Measurements from ENCODE around the gene TSPEAR. TPM values are rescaled to one million over a fixed set of nuclear protein-coding genes. Genes with fewer than 3 reads are reported as not detected.

TSPEAR gene
- total RNA-seq, 1 experiment from 2014 or later = not detected

- H3K27me3 Mint-ChIP-seq (ENCODE audit: unreplicated experiment) = peaks cover 41% of the 10 kb centered on the region
- H3K4me3 Mint-ChIP-seq (ENCODE audit: low read depth, unreplicated experiment) = no peak overlapping the region
- no peaks in the 10 kb centered on the region for H3K9me3 Mint-ChIP-seq (ENCODE audit: low read depth, unreplicated experiment)
- intact Hi-C loops (cut with micrococcal nuclease; ENCODE audit: unreplicated experiment) = no loop called here
- CTCF ChIA-PET = no interaction called here
- TF ChIP-seq CTCF (IDR thresholded peaks at IDR 0.05; ENCODE audit: unreplicated experiment) = no peak
- no peak for DNase-seq
- no TSS peak for BruUV-seq (replicated peaks)
- H3K27ac Mint-ChIP-seq (ENCODE audit: unreplicated experiment) = no peak overlapping the region
- no peaks in the 10 kb centered on the region for H3K36me3 Mint-ChIP-seq (ENCODE audit: insufficient read depth, unreplicated experiment)
- H3K4me1 Mint-ChIP-seq (ENCODE audit: low read depth, unreplicated experiment) = no peaks in the 10 kb centered on the region
Observed at GRCh38 chr21:44529011-44529421, 182.4 kb downstream of the TSPEAR start.

GRCh38 chr21:44528634-44528995, 182.8 kb downstream of the TSPEAR start:
- no peak for TF ChIP-seq CTCF (IDR thresholded peaks at IDR 0.05; ENCODE audit: unreplicated experiment)
- no peaks in the 10 kb centered on the region for H3K9me3 Mint-ChIP-seq (ENCODE audit: low read depth, unreplicated experiment)

GRCh38 chr21:44527983-44528633, 183.3 kb downstream of the TSPEAR start:
- intact Hi-C loops (cut with micrococcal nuclease; ENCODE audit: unreplicated experiment) = no loop called here
- Mint-ChIP-seq H3K9me3 (ENCODE audit: low read depth, unreplicated experiment) (no peaks in the 10 kb centered on the region), H3K4me1 (ENCODE audit: low read depth, unreplicated experiment) (no peaks in the 10 kb centered on the region), H3K27ac (ENCODE audit: unreplicated experiment) (no peak overlapping the region), H3K27me3 (ENCODE audit: unreplicated experiment) (peaks cover 41% of the 10 kb centered on the region), H3K4me3 (ENCODE audit: low read depth, unreplicated experiment) (no peak overlapping the region), H3K36me3 (ENCODE audit: insufficient read depth, unreplicated experiment) (no peaks in the 10 kb centered on the region)
- CTCF ChIA-PET = no interaction called here
- BruUV-seq (replicated peaks) = no TSS peak
- no peak for TF ChIP-seq CTCF (IDR thresholded peaks at IDR 0.05; ENCODE audit: unreplicated experiment)
- DNase-seq = no peak

More at GRCh38 chr21:44528634-44528995, 182.8 kb downstream of the TSPEAR start:
- Mint-ChIP-seq H3K27ac (ENCODE audit: unreplicated experiment) (no peak overlapping the region), H3K4me3 (ENCODE audit: low read depth, unreplicated experiment) (no peak overlapping the region), H3K4me1 (ENCODE audit: low read depth, unreplicated experiment) (no peaks in the 10 kb centered on the region), H3K27me3 (ENCODE audit: unreplicated experiment) (peaks cover 41% of the 10 kb centered on the region), H3K36me3 (ENCODE audit: insufficient read depth, unreplicated experiment) (no peaks in the 10 kb centered on the region)
- no TSS peak for BruUV-seq (replicated peaks)
- CTCF ChIA-PET = no interaction called here
- DNase-seq = no peak
- intact Hi-C loops (cut with micrococcal nuclease; ENCODE audit: unreplicated experiment) = no loop called here

- TF ChIP-seq CTCF (IDR thresholded peaks at IDR 0.05; ENCODE audit: unreplicated experiment) = no peak
- intact Hi-C loops (cut with micrococcal nuclease; ENCODE audit: unreplicated experiment) = no loop called here
- no TSS peak for BruUV-seq (replicated peaks)
- Mint-ChIP-seq H3K4me1 (ENCODE audit: low read depth, unreplicated experiment) (no peaks in the 10 kb centered on the region), H3K9me3 (ENCODE audit: low read depth, unreplicated experiment) (no peaks in the 10 kb centered on the region), H3K4me3 (ENCODE audit: low read depth, unreplicated experiment) (no peak overlapping the region), H3K27me3 (ENCODE audit: unreplicated experiment) (peaks cover 38% of the 10 kb centered on the region), H3K36me3 (ENCODE audit: insufficient read depth, unreplicated experiment) (no peaks in the 10 kb centered on the region), H3K27ac (ENCODE audit: unreplicated experiment) (no peak overlapping the region)
- CTCF ChIA-PET = no interaction called here
- no peak for DNase-seq
Observed at GRCh38 chr21:44527156-44527982, 184.0 kb downstream of the TSPEAR start.

All from Calu3 (cell line).